Measurements from ENCODE around the gene TXNIP. TPM values are rescaled to one million over a fixed set of nuclear protein-coding genes. Genes with fewer than 3 reads are reported as not detected.

TXNIP gene
- total RNA-seq, 1 donor from 2014 or later: 157 TPM

GRCh38 chr1:145965119-145965744 is 31.1 kb downstream of the TXNIP start:
- Mint-ChIP-seq H3K4me3 (ENCODE audit: unreplicated experiment) (peak overlapping the region; percentile 89), H3K9me3 (ENCODE audit: unreplicated experiment) (no peaks in the 10 kb centered on the region), H3K4me1 (ENCODE audit: low read depth, unreplicated experiment) (peaks cover 26% of the 10 kb centered on the region), H3K36me3 (ENCODE audit: low read depth, unreplicated experiment) (no peaks in the 10 kb centered on the region), H3K27ac (ENCODE audit: unreplicated experiment) (no peak overlapping the region), H3K27me3 (ENCODE audit: low read depth, unreplicated experiment) (no peaks in the 10 kb centered on the region)
- Histone ChIP-seq H3K4me1 (ENCODE audit: insufficient read depth, low read length) (peaks cover 35% of the 10 kb centered on the region), H3K27me3 (ENCODE audit: insufficient read depth, low read length) (no peaks in the 10 kb centered on the region), H3K4me2 (ENCODE audit: low read length) (peak overlapping the region; percentile 93), H2AFZ (ENCODE audit: low read depth, low read length) (peak overlapping the region; percentile 93), H3K27ac (ENCODE audit: low read depth, low read length) (no peak overlapping the region), H4K20me1 (ENCODE audit: insufficient read depth, low read length) (no peaks in the 10 kb centered on the region), H3K4me3 (ENCODE audit: insufficient read depth, low read depth, low read length) (peak overlapping the region; percentile 87), H3K9ac (ENCODE audit: low read length) (peak overlapping the region; percentile 84), H3K79me2 (ENCODE audit: insufficient read depth, low read length) (peaks cover 5% of the 10 kb centered on the region), H3K9me3 (ENCODE audit: insufficient read depth, low read depth, low read length) (peaks cover 5% of the 10 kb centered on the region), H3K36me3 (ENCODE audit: insufficient read depth, low read length) (no peaks in the 10 kb centered on the region)
- TF ChIP-seq EZH2 (IDR thresholded peaks at IDR 0.05; ENCODE audit: insufficient read depth, low read length): no peak
- TF ChIP-seq CTCF (IDR thresholded peaks at IDR 0.05; ENCODE audit: insufficient read depth, low read depth, low read length): no peak
- DNase-seq (ENCODE audit: low read depth) (no peak), FAIRE-seq (no peak)

GRCh38 chr1:145964328-145965118 is 31.9 kb downstream of the TXNIP start, which contains the start of the genes ANKRD34A and POLR3GL:
Gene ANKRD34A, minus strand, starts transcription at chr1:145964575. Its CDS starts 2,816 bp downstream, at chr1:145961759.
Gene POLR3GL, plus strand, starts transcription at chr1:145964690. Its CDS starts 10,176 bp downstream, at chr1:145974866.
- H3K9me3 ChIP-seq (ENCODE audit: insufficient read depth, low read depth, low read length): peaks cover 5% of the 10 kb centered on the region
- peak within 1 kb of the TSS; percentile 81 for H3K27ac ChIP-seq (ENCODE audit: low read depth, low read length)
- peaks cover 35% of the 10 kb centered on the region for H3K4me1 ChIP-seq (ENCODE audit: insufficient read depth, low read length)
- Mint-ChIP-seq H3K4me1 (ENCODE audit: low read depth, unreplicated experiment) (peaks cover 26% of the 10 kb centered on the region), H3K36me3 (ENCODE audit: low read depth, unreplicated experiment) (no peaks in the 10 kb centered on the region), H3K4me3 (ENCODE audit: unreplicated experiment) (peak within 1 kb of the TSS; percentile 89), H3K27me3 (ENCODE audit: low read depth, unreplicated experiment) (no peaks in the 10 kb centered on the region), H3K27ac (ENCODE audit: unreplicated experiment) (peak within 1 kb of the TSS; percentile 91), H3K9me3 (ENCODE audit: unreplicated experiment) (no peaks in the 10 kb centered on the region)
- no peaks in the 10 kb centered on the region for H3K27me3 ChIP-seq (ENCODE audit: insufficient read depth, low read length)
- H2AFZ ChIP-seq (ENCODE audit: low read depth, low read length): peak within 1 kb of the TSS; percentile 93
- peak; percentile 86 for DNase-seq (ENCODE audit: low read depth)
- H3K4me2 ChIP-seq (ENCODE audit: low read length): peak within 1 kb of the TSS; percentile 93
- no peak for TF ChIP-seq EZH2 (IDR thresholded peaks at IDR 0.05; ENCODE audit: insufficient read depth, low read length)
- no peak for TF ChIP-seq CTCF (IDR thresholded peaks at IDR 0.05; ENCODE audit: insufficient read depth, low read depth, low read length)
- peak within 1 kb of the TSS; percentile 87 for H3K4me3 ChIP-seq (ENCODE audit: insufficient read depth, low read depth, low read length)
- no peaks in the 10 kb centered on the region for H4K20me1 ChIP-seq (ENCODE audit: insufficient read depth, low read length)
- peak; percentile 9 for FAIRE-seq
- H3K79me2 ChIP-seq (ENCODE audit: insufficient read depth, low read length): peaks cover 5% of the 10 kb centered on the region
- H3K36me3 ChIP-seq (ENCODE audit: insufficient read depth, low read length): no peaks in the 10 kb centered on the region
- H3K9ac ChIP-seq (ENCODE audit: low read length): peak within 1 kb of the TSS; percentile 84

Measured in astrocyte (in vitro differentiated cells and primary cell).